ENCODE measurements around the gene SLC25A48.

SLC25A48 gene

DNA sequence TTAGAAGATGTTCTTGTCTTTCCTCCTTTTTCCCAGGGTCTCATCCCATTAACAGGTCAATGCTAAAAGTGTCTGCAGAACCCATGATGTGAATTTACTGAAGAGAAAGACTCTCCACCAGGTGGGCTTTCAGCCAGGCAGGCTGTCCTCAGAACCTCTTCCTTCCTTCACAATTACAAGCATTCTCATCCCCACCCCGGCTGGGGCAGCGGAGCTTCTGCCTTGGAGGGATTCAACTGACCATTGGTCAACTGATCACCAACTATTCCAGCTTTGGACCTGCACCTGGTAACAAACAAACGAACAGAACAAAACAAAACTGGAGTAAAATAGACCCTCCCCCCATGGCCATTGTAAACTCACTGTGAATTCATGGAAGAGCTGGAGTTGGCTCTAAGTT lies 48.6 kb downstream of the SLC25A48 start:
- TF ChIP-seq, protein P1, sequence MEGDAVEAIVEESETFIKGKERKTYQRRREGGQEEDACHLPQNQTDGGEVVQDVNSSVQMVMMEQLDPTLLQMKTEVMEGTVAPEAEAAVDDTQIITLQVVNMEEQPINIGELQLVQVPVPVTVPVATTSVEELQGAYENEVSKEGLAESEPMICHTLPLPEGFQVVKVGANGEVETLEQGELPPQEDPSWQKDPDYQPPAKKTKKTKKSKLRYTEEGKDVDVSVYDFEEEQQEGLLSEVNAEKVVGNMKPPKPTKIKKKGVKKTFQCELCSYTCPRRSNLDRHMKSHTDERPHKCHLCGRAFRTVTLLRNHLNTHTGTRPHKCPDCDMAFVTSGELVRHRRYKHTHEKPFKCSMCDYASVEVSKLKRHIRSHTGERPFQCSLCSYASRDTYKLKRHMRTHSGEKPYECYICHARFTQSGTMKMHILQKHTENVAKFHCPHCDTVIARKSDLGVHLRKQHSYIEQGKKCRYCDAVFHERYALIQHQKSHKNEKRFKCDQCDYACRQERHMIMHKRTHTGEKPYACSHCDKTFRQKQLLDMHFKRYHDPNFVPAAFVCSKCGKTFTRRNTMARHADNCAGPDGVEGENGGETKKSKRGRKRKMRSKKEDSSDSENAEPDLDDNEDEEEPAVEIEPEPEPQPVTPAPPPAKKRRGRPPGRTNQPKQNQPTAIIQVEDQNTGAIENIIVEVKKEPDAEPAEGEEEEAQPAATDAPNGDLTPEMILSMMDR (IDR thresholded peaks at IDR 0.05; ENCODE audit: extremely low read depth, missing control alignments): no peak
- DNase-seq (ENCODE audit: low spot score): no peak

DNA sequence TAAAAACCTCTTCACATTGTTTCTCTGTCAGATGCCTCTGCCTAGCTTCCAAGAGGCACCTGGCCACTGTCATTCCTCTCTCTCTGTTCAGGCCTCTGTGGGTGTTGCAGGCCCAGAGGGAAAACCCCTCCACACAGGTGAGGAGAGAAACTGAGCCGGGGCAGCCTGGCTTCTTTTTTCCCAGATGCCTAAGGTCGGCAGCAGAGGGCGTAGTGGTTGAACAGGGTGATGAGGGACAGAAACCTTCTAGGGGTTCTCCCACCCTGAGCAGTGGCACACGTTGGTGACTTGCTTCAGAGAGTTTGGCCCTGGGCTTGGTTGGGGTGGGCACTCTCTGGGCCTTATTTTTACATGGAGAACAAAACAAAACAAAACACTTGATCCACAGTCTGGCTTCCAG lies 49.0 kb downstream of the SLC25A48 start:
- DNase-seq (ENCODE audit: low spot score): peak; percentile 34
- TF ChIP-seq, protein P1 (IDR thresholded peaks at IDR 0.05; ENCODE audit: extremely low read depth, missing control alignments): peak; percentile 21

DNA sequence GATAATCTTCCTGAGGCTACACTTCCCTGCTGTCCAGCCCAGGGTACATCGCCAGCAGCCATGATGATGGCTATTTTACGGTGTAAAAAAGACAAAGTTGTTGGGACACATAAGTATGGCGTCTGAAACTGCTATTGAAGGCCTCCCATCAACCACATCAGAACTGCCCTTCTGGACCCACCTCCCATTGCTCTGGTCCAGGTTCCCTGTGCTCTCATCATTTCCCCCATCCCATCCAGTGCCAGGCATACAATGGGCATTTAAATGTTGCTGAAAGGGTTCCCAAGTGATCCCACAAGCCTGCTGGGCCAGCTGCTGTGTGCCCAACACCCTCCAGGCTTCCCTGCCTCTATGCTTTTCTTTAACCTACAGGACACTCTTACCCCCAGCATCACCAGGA lies 50.6 kb downstream of the SLC25A48 start:
- DNase-seq (ENCODE audit: low spot score): no peak
- TF ChIP-seq, protein P1 (IDR thresholded peaks at IDR 0.05; ENCODE audit: extremely low read depth, missing control alignments): no peak

DNA sequence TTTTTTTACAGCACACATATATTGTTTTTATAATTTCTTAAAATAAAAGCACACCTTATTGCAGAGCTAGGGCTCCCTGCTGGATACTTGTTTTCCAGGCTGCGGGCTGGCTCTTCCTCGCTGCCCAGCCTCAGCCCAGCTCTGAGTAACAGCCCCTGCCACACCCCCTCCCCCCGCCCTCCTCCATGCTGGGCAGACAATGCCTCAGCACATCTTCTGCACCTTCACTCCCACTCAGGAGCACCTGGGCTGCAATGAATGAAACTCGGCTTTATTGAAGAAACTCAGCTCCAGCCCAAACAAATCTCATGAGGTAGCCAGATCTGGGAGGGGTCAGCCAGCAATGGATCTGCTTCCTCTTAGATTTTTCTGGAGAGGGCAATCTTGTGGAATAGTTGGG lies 51.7 kb downstream of the SLC25A48 start:
- DNase-seq (ENCODE audit: low spot score): no peak
- TF ChIP-seq, protein P1 (IDR thresholded peaks at IDR 0.05; ENCODE audit: extremely low read depth, missing control alignments): no peak

DNA sequence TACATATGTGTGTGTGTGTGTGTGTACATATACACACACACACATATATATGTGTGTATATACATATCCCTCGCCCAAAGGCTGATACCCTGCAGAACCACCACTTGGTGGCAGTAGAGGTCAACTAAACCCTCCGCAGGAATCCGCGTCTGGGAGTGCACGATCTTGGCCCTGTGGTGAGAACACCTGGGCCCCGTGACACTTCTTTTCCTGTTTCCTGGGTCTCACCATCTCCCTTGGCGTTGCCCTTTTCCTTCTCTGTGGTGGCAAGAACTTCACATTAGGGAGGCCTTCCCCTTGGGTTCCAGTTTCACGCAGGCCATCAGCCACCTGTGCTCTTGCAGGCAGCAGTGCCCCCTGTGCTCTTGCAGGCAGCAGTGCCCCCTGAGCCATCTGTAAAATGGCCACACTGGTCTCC lies 53.0 kb downstream of the SLC25A48 start:
- TF ChIP-seq, protein P1 (IDR thresholded peaks at IDR 0.05; ENCODE audit: extremely low read depth, missing control alignments): peak; percentile 78
- peak; percentile 70 for DNase-seq (ENCODE audit: low spot score)

DNA sequence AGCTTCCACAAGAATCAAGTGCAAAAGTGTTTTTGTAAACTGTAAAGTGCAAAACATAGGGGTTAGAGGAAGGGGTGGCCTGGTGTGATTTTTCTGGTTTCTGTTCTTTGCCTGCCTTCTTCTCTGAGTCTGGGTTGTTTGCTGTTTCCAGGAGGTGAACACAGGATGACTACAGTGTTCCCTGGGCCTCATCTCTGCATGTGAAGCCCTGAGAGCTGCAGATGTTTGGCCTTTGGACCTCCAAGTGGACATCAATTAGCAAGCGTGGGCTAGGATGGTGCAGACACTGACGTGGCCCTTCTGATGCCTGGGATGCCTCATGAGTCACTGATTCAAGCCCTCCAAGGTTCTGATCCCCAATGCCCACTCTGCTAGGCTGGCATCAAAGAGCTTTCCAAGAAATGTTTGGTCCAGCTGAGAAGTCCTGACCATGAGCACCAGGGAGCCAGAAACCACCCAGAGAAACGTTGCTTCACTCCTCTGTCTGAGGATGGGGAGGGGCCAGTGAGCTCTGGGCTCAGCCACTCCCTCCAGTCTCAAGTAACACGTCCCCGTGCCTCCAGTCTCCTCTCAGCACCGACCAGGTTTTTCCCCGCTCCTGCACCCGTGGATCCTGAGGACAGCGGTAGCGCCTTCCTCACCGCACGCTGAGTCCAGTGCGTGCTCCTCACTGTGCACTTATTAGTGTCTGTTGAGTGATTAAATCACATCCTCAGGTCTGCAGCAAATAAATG lies 53.6 kb downstream of the SLC25A48 start:
- TF ChIP-seq, protein P1 (IDR thresholded peaks at IDR 0.05; ENCODE audit: extremely low read depth, missing control alignments): no peak
- DNase-seq (ENCODE audit: low spot score): no peak

DNA sequence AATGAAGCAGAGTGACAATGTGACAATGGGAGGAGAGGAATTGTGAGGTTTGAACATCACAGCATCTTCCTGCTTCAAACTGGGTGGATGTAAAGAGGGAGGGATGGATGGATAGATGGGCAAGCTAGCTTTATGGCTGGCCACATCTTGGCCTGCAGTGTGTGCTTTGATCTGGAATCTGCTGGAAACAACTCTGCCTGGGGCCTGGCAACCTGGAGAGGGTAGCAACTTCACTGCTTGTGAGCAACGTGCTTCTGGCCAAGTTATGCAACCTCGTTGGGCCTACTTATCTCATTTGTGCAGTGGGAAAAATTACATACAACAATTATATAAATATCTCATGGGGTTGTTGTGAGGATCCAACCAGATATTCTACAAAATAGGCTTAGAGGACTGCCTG lies 55.8 kb downstream of the SLC25A48 start:
- TF ChIP-seq, protein P1 (IDR thresholded peaks at IDR 0.05; ENCODE audit: extremely low read depth, missing control alignments): no peak
- no peak for DNase-seq (ENCODE audit: low spot score)
